Activated CD4-positive, alpha-beta T cell treated with anti-CD3 and anti-CD28 coated beads, Interleukin-2, amount 10 ng/mL, durations not matched to agents 7 days and 5 days (primary cell): Measurements from ENCODE around the gene MYO1B. TPM values are rescaled to one million over a fixed set of nuclear protein-coding genes. Genes with fewer than 3 reads are reported as not detected.

Experiments used
- CTCF ChIA-PET: fragments of 350-600 bp; sonication (Branson Sonifier 250); formaldehyde crosslinking; loops from one replicate; lab custom pipeline; 2021; ENCODE audit warnings: antibody characterized with exemption; lab: Charles Lee
- POLR2A ChIA-PET: fragments of 350-600 bp; sonication (Branson Sonifier 250); formaldehyde crosslinking; loops from one replicate; lab custom pipeline; 2021; ENCODE audit warnings: antibody characterized with exemption; lab: Charles Lee
- DNase-seq: peaks from one replicate; pipeline ENCODE4 v3.0.0-alpha.2; 2020
- H3K27ac Mint-ChIP-seq: one replicate; pipeline ENCODE4 v1.8.0; 2021; ENCODE audit warnings: mild to moderate bottlenecking, moderate library complexity, mixed read lengths
- H3K27me3 Mint-ChIP-seq: one replicate; pipeline ENCODE4 v1.8.0; 2021; ENCODE audit warnings: mixed read lengths
- H3K36me3 Mint-ChIP-seq: one replicate; pipeline ENCODE4 v1.8.0; 2021; ENCODE audit warnings: low read depth, mixed read lengths
- H3K4me1 Mint-ChIP-seq: one replicate; pipeline ENCODE4 v1.8.0; 2021; ENCODE audit warnings: mixed read lengths
- H3K4me3 Mint-ChIP-seq: one replicate; pipeline ENCODE4 v1.8.0; 2021; ENCODE audit warnings: mild to moderate bottlenecking, moderate library complexity, mixed read lengths
- H3K9me3 Mint-ChIP-seq: one replicate; pipeline ENCODE4 v1.8.0; 2021; ENCODE audit warnings: mixed read lengths
- total RNA-seq, 2 experiments: library from RNA; stranded (reverse); gene quantifications; one replicate each; pipeline ENCODE4 v1.2.3, GENCODE V29; 2021

The MYO1B gene
- total RNA-seq, 2 experiments from 2014 or later, result 0.74 to 0.98 TPM

GRCh38 chr2:191292869-191293268 lies 47.7 kb downstream of the MYO1B start:
- DNase-seq, result no peak
- Mint-ChIP-seq H3K27ac (no peak overlapping the region), H3K36me3 (no peaks in the 10 kb centered on the region), H3K4me3 (no peak overlapping the region), H3K27me3 (peaks cover 2% of the 10 kb centered on the region), H3K4me1 (no peaks in the 10 kb centered on the region), H3K9me3 (no peaks in the 10 kb centered on the region)
- ChIA-PET CTCF (no interaction called here), POLR2A (no interaction called here)

- H3K36me3 Mint-ChIP-seq, result no peaks in the 10 kb centered on the region
- CTCF ChIA-PET, result no interaction called here
Measured at GRCh38 chr2:191295088-191295487, 49.9 kb downstream of the MYO1B start.

GRCh38 chr2:191296083-191297006 lies 51.1 kb downstream of the MYO1B start:
- DNase-seq, result no peak
- H3K27me3 Mint-ChIP-seq, result peaks cover 2% of the 10 kb centered on the region
- H3K4me3 Mint-ChIP-seq, result no peak overlapping the region
- ChIA-PET POLR2A (no interaction called here), CTCF (interaction anchor here (0.5 kb wide), 1 partner anchor 32 kb away, joined by 3 read pairs; no protein-coding TSS in a partner anchor)
- H3K4me1 Mint-ChIP-seq, result no peaks in the 10 kb centered on the region
- H3K9me3 Mint-ChIP-seq, result no peaks in the 10 kb centered on the region
- no peak overlapping the region for H3K27ac Mint-ChIP-seq
- no peaks in the 10 kb centered on the region for H3K36me3 Mint-ChIP-seq

More at GRCh38 chr2:191295088-191295487, 49.9 kb downstream of the MYO1B start:
- DNase-seq, result no peak
- POLR2A ChIA-PET, result no interaction called here
- Mint-ChIP-seq H3K4me3 (no peak overlapping the region), H3K27me3 (peaks cover 2% of the 10 kb centered on the region), H3K9me3 (no peaks in the 10 kb centered on the region), H3K27ac (no peak overlapping the region), H3K4me1 (no peaks in the 10 kb centered on the region)

GRCh38 chr2:191297033-191297432 lies 51.8 kb downstream of the MYO1B start:
- H3K4me1 Mint-ChIP-seq, result no peaks in the 10 kb centered on the region
- no peak overlapping the region for H3K27ac Mint-ChIP-seq
- H3K9me3 Mint-ChIP-seq, result no peaks in the 10 kb centered on the region
- POLR2A ChIA-PET, result no interaction called here
- H3K36me3 Mint-ChIP-seq, result no peaks in the 10 kb centered on the region
- CTCF ChIA-PET, result no interaction called here
- no peak overlapping the region for H3K4me3 Mint-ChIP-seq
- DNase-seq, result no peak
- H3K27me3 Mint-ChIP-seq, result peaks cover 2% of the 10 kb centered on the region

- ChIA-PET CTCF (no interaction called here), POLR2A (no interaction called here)
- no peak overlapping the region for H3K27ac Mint-ChIP-seq
Measured at GRCh38 chr2:191298306-191298705, 53.1 kb downstream of the MYO1B start.

GRCh38 chr2:191299010-191299409 lies 53.8 kb downstream of the MYO1B start:
- H3K9me3 Mint-ChIP-seq, result no peaks in the 10 kb centered on the region
- DNase-seq, result no peak
- no peaks in the 10 kb centered on the region for H3K4me1 Mint-ChIP-seq
- H3K27me3 Mint-ChIP-seq, result peaks cover 4% of the 10 kb centered on the region
- no peaks in the 10 kb centered on the region for H3K36me3 Mint-ChIP-seq
- no peak overlapping the region for H3K27ac Mint-ChIP-seq
- POLR2A ChIA-PET, result no interaction called here
- CTCF ChIA-PET, result no interaction called here
- no peak overlapping the region for H3K4me3 Mint-ChIP-seq

More at GRCh38 chr2:191298306-191298705, 53.1 kb downstream of the MYO1B start:
- Mint-ChIP-seq H3K27me3 (peaks cover 4% of the 10 kb centered on the region), H3K4me1 (no peaks in the 10 kb centered on the region), H3K4me3 (no peak overlapping the region), H3K36me3 (no peaks in the 10 kb centered on the region), H3K9me3 (no peaks in the 10 kb centered on the region)
- no peak for DNase-seq

GRCh38 chr2:191299866-191300265 lies 54.7 kb downstream of the MYO1B start:
- Mint-ChIP-seq H3K27me3 (peaks cover 4% of the 10 kb centered on the region), H3K27ac (no peak overlapping the region), H3K36me3 (no peaks in the 10 kb centered on the region), H3K9me3 (no peaks in the 10 kb centered on the region), H3K4me1 (no peaks in the 10 kb centered on the region), H3K4me3 (no peak overlapping the region)
- ChIA-PET POLR2A (no interaction called here), CTCF (interaction anchor here (0.6 kb wide), 1 partner anchor 127 kb away, joined by 4 read pairs; no protein-coding TSS in a partner anchor)
- DNase-seq, result no peak

GRCh38 chr2:191301971-191302370 lies 56.8 kb downstream of the MYO1B start:
- H3K27ac Mint-ChIP-seq, result no peak overlapping the region
- POLR2A ChIA-PET, result no interaction called here

GRCh38 chr2:191302459-191303139 lies 57.4 kb downstream of the MYO1B start:
- Mint-ChIP-seq H3K9me3 (no peaks in the 10 kb centered on the region), H3K4me1 (no peaks in the 10 kb centered on the region), H3K36me3 (no peaks in the 10 kb centered on the region), H3K27me3 (peaks cover 2% of the 10 kb centered on the region), H3K4me3 (no peak overlapping the region), H3K27ac (no peak overlapping the region)
- no peak for DNase-seq
- ChIA-PET CTCF (interaction anchor here (2.4 kb wide), 1 partner anchor 16 kb away, joined by 7 read pairs; no protein-coding TSS in a partner anchor), POLR2A (no interaction called here)

More at GRCh38 chr2:191301971-191302370, 56.8 kb downstream of the MYO1B start:
- no peak for DNase-seq
- Mint-ChIP-seq H3K27me3 (peaks cover 2% of the 10 kb centered on the region), H3K4me1 (no peaks in the 10 kb centered on the region), H3K36me3 (no peaks in the 10 kb centered on the region), H3K4me3 (no peak overlapping the region), H3K9me3 (no peaks in the 10 kb centered on the region)
- CTCF ChIA-PET, result interaction anchor here (2.4 kb wide), 1 partner anchor 17 kb away, joined by 7 read pairs; no protein-coding TSS in a partner anchor

- Mint-ChIP-seq H3K27me3 (peaks cover 2% of the 10 kb centered on the region), H3K36me3 (no peaks in the 10 kb centered on the region), H3K4me1 (no peaks in the 10 kb centered on the region), H3K27ac (no peak overlapping the region), H3K9me3 (no peaks in the 10 kb centered on the region), H3K4me3 (no peak overlapping the region)
- CTCF ChIA-PET, result interaction anchor here (0.6 to 2.4 kb wide), 6 partner anchors 11 to 78 kb away, joined by 3 to 7 read pairs (median 3); no protein-coding TSS in a partner anchor
- no peak for DNase-seq
- POLR2A ChIA-PET, result no interaction called here
Measured at GRCh38 chr2:191303140-191304005, 58.2 kb downstream of the MYO1B start.

GRCh38 chr2:191304939-191305875 lies 60.0 kb downstream of the MYO1B start:
- Mint-ChIP-seq H3K36me3 (no peaks in the 10 kb centered on the region), H3K27ac (no peak overlapping the region), H3K27me3 (peaks cover 2% of the 10 kb centered on the region), H3K4me3 (no peak overlapping the region), H3K4me1 (no peaks in the 10 kb centered on the region), H3K9me3 (no peaks in the 10 kb centered on the region)
- POLR2A ChIA-PET, result no interaction called here
- DNase-seq, result no peak
- CTCF ChIA-PET, result interaction anchor here (1.4 to 1.6 kb wide), 2 partner anchors 9 to 80 kb away, joined by 3 to 5 read pairs; no protein-coding TSS in a partner anchor
